ENCODE data around the gene LMCD1. TPM values are rescaled to one million over a fixed set of nuclear protein-coding genes. Genes with fewer than 3 reads are reported as not detected.
A peak's percentile ranks its signal among the peaks of the same experiment; 100 is the strongest.

The LMCD1 gene
- total and polyA plus RNA-seq, 2 of the 4 experiments (the other 2 are of a cell fraction) = 50.0 to 53.8 TPM

- TF ChIP-seq BHLHE40 (IDR thresholded peaks at IDR 0.05; ENCODE audit: low read depth, low read length) (peak; percentile 51), MAZ (IDR thresholded peaks at IDR 0.05; ENCODE audit: borderline replicate concordance, low read depth, low read length) (peak; percentile 19; the same call in 1 of the 2 replicates)
Measured at GRCh38 chr3:8576841-8577571, 75.4 kb downstream of the LMCD1 start (continued).

- no peaks in the 10 kb centered on the region for H3K79me1 ChIP-seq (ENCODE audit: low read depth in 1 of 2, low read length in 2 of 2)
- peak overlapping the region; percentile 96 for H2BK20ac ChIP-seq (ENCODE audit: low read depth, low read length)
- H3K23ac ChIP-seq (ENCODE audit: low read depth, low read length) = 0 out of 2 replicates have a peak overlapping the region, but pooled peaks have one; percentile 7
- 0 out of 2 replicates have a peak overlapping the region, but pooled peaks have one; percentile 70 for H3K56ac ChIP-seq (ENCODE audit: extremely low read depth, insufficient read depth, low read length)
- peak overlapping the region; percentile 85; the same call in 1 of the 2 replicates for H4K91ac ChIP-seq (ENCODE audit: insufficient read depth, low read depth, low read length)
- H4K8ac ChIP-seq (ENCODE audit: low read depth in 2 of 2, low read length in 2 of 2) = peak overlapping the region; percentile 29 to 81; a peak in 3 of 4 replicates
- H3K9me1 ChIP-seq (ENCODE audit: insufficient read depth, low read length) = peaks cover 27% of the 10 kb centered on the region
- H3K4me2 ChIP-seq (ENCODE audit: low read depth, low read length) = no peak overlapping the region
- no peaks in the 10 kb centered on the region for H3K36me3 ChIP-seq (ENCODE audit: control insufficient read depth, insufficient read depth, low read length)
- peaks cover 32% of the 10 kb centered on the region for H3K4me1 ChIP-seq (ENCODE audit: control insufficient read depth, insufficient read depth, low read length)
- ChIA-PET POLR2A (ENCODE audit: unreplicated experiment) (interaction anchor here (0.6 kb wide), 1 partner anchor 64 kb away, joined by 3 read pairs; no protein-coding TSS in a partner anchor), CTCF (interaction anchor here (1.0 kb wide), 1 partner anchor 77 kb away, joined by 3 read pairs; the partner anchor contains the start of gene LMCD1)
- H2AFZ ChIP-seq (replicated peaks; ENCODE audit: low read length, poor library complexity) = no peak overlapping the region
- H3K18ac ChIP-seq (ENCODE audit: low read depth, low read length) = peak overlapping the region; percentile 91
- H2AK9ac ChIP-seq (replicated peaks; ENCODE audit: low read depth, low read length, poor library complexity) = no peak overlapping the region
- H2BK120ac ChIP-seq (ENCODE audit: low read depth, low read length) = peak overlapping the region; percentile 96
- H3K9ac ChIP-seq (ENCODE audit: low read depth, low read length) = no peak overlapping the region
- no peak overlapping the region; the same call in 1 of the 2 replicates for H3K14ac ChIP-seq (replicated peaks; ENCODE audit: low read depth, low read length)
- H2BK15ac ChIP-seq (ENCODE audit: low read depth, low read length) = peak overlapping the region; percentile 76; the same call in 2 of the 3 replicates
- H2BK5ac ChIP-seq (ENCODE audit: low read depth, low read length, poor library complexity, severe bottlenecking) = peak overlapping the region; percentile 83
- WGBS, 2 experiments (ENCODE audit: extremely low coverage in 2 of 2, insufficient read length in 1 of 2) = no CpG with 5 or more reads among the region's 4 CpGs
- DNase-seq (no peak), ATAC-seq (ENCODE audit: low read depth) (no peak)
- peak overlapping the region; percentile 94; the same call in 1 of the 2 replicates for H3K4ac ChIP-seq (ENCODE audit: low read depth, low read length)
- dilution Hi-C loops (cut with HindIII; ENCODE audit: low sequenced_read_pairs, unreplicated experiment) (no loop called here), intact Hi-C loops (cut with micrococcal nuclease) (loop anchor here (5.0 kb wide), 1 partner anchor 44 kb away; no protein-coding TSS in a partner anchor), in situ Hi-C loops (cut with MboI; ENCODE audit: low sequenced_read_pairs) (no loop called here)
- no peak overlapping the region for H3K4me3 ChIP-seq (ENCODE audit: insufficient read depth, low read depth, low read length)
- no peaks in the 10 kb centered on the region for H3K27me3 ChIP-seq (ENCODE audit: control insufficient read depth, insufficient read depth, low read length)
- BruUV-seq (replicated peaks) = no TSS peak
- H3K27ac ChIP-seq (ENCODE audit: insufficient read depth, low read length) = no peak overlapping the region
- peaks cover 8% of the 10 kb centered on the region for H4K20me1 ChIP-seq (ENCODE audit: insufficient read depth, low read length)
- no peak overlapping the region for H2AK5ac ChIP-seq (ENCODE audit: low read depth, low read length)
- H3K9me3 ChIP-seq (ENCODE audit: control insufficient read depth, insufficient read depth, low read length) = no peaks in the 10 kb centered on the region
- peak overlapping the region; percentile 18; the same call in 1 of the 2 replicates for H4K5ac ChIP-seq (ENCODE audit: low read depth, low read length)
- TF ChIP-seq MXI1 (IDR thresholded peaks at IDR 0.05; ENCODE audit: borderline replicate concordance, low read depth, low read length) (no peak), FOS (IDR thresholded peaks at IDR 0.05; ENCODE audit: low read depth, low read length) (no peak), CHD1 (IDR thresholded peaks at IDR 0.05; ENCODE audit: low read depth, low read length) (no peak), MAFK (IDR thresholded peaks at IDR 0.05; ENCODE audit: low read depth, low read length) (no peak), RFX5 (IDR thresholded peaks at IDR 0.05; ENCODE audit: low read depth, low read length) (no peak), ELK1 (IDR thresholded peaks at IDR 0.05; ENCODE audit: borderline replicate concordance, low read depth, low read length) (no peak), RAD21 (IDR thresholded peaks at IDR 0.05; ENCODE audit: low read length) (no peak), USF2 (IDR thresholded peaks at IDR 0.05; ENCODE audit: low read depth, low read length) (no peak), BHLHE40 (IDR thresholded peaks at IDR 0.05; ENCODE audit: low read depth, low read length) (no peak), CTCF (conservative IDR thresholded peaks at IDR 0.05; ENCODE audit: low read depth, low read length) (no peak)
Measured at GRCh38 chr3:8578282-8578681, 76.7 kb downstream of the LMCD1 start.

Measured in IMR-90 (cell line).